Esophagus muscularis mucosa (tissue), 4 donors: ENCODE results near the gene RYR2. TPM values are rescaled to one million over a fixed set of nuclear protein-coding genes. Genes with fewer than 3 reads are reported as not detected.

Source experiments
- DNase-seq: peaks from one replicate; pipeline ENCODE4 v3.0.0-alpha.2; 2017; ENCODE audit errors: extremely low spot score
- H3K27ac ChIP-seq, 4 donors: fragments of 200-600 bp; sonication (generic); replicated peaks in 1 of 4; 1 replicate in 3 of 4; 2 replicates in 1 of 4; pipeline ENCODE4 v1.5.1; 2016 to 2019; ENCODE audit warnings: mild to moderate bottlenecking in 1 of 4
- H3K27me3 ChIP-seq, 4 donors: fragments of 200-600 bp; sonication (generic); one replicate each; pipeline versions ENCODE4 v1.5.1 to v1.6.0; 2016 to 2019
- H3K36me3 ChIP-seq, 4 donors: fragments of 200-600 bp; sonication (generic); one replicate each; pipeline ENCODE4 v1.5.1; 2016 to 2019
- H3K4me1 ChIP-seq, 4 donors: fragments of 200-600 bp; sonication (generic); one replicate each; pipeline ENCODE4 v1.5.1; 2016 to 2019
- H3K4me3 ChIP-seq, 4 donors: fragments of 200-600 bp; sonication (generic); 1 replicate in 2 of 4; 2 replicates in 2 of 4; pipeline ENCODE4 v1.5.1; 2016 to 2019; ENCODE audit warnings: mild to moderate bottlenecking in 4 of 4, moderate library complexity in 1 of 4
- H3K9me3 ChIP-seq, 4 donors: fragments of 200-600 bp; sonication (generic); 1 replicate in 3 of 4; 2 replicates in 1 of 4; pipeline ENCODE4 v1.5.1; 2016 to 2019
- EP300 ChIP-seq: sonication (generic); formaldehyde crosslinking; IDR thresholded peaks from one replicate; pipeline ENCODE4 v1.6.1; 2017; ENCODE audit warnings: antibody characterized with exemption
- POLR2A ChIP-seq: fragments of 450-650 bp; IDR thresholded peaks from one replicate; pipeline ENCODE4 v1.6.1; 2017; ENCODE audit warnings: antibody characterized with exemption, moderate library complexity, mild to moderate bottlenecking, low read depth
- POLR2AphosphoS5 ChIP-seq, 2 donors: sonication (generic); formaldehyde crosslinking; IDR thresholded peaks; one replicate each; pipeline ENCODE4 v1.6.1; 2017; ENCODE audit warnings: antibody characterized with exemption in 2 of 2
- WGBS: methylation state at CpG from one replicate; pipeline ENCODE4 v1.1.5; 2018; 5-methylcytosine and 5-hydroxymethylcytosine counted together
- intact Hi-C: fragments of 100-400 bp; cut with DNase I; formaldehyde crosslinking; loops from one replicate; pipeline ENCODE4 v1.15.1; 2023
- total RNA-seq, 4 donors: library from RNA; depleted of rRNA; stranded (reverse); fragments of >200 nt; gene quantifications; one replicate each; pipeline versions ENCODE4 v1.1.0 to v1.2.1, GENCODE V29; 2016
- TF ChIP-seq, protein P1 (sequence below), 3 experiments: fragments of 200-600 bp in 2 of 3; fragments of 450-650 bp in 1 of 3; sonication (generic) in 2 of 3; IDR thresholded peaks; one replicate each; pipeline ENCODE4 v1.5.1; 2017 to 2019; ENCODE audit warnings: antibody characterized with exemption in 3 of 3, mild to moderate bottlenecking in 2 of 3, moderate library complexity in 1 of 3

The RYR2 gene
- total RNA-seq, 4 donors from 2014 or later, result 29.8 to 56.3 (median 38.9) TPM

DNA sequence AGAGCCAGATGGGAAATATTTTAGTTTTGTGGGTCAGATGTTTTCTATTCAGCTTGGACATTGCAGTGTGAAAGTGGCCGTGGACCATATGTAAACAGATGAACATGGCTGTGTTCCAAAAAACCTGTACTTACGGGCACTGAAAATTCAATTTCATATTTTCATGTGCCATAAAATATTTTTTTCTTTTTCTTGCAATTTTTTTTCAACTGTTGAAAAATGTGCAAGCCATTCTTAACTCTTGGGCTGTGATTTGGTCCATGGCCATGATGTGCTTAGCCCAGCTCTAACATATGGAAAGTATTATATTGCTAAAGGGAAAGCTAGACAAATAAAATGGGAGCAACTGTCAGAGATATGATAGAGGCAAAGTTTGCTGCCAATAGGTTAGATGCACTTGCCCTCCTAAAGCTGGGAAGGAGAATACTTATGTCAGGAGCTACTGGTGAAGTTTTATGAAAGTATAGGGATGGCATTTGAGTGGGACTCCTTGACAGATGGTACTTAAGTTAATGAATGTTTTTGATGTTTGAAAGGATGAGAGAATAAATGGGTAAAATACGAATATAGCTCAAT lies 240.3 kb downstream of the RYR2 start:
- H3K4me1 ChIP-seq, result peaks cover 8 to 39% (median 18%) of the 10 kb centered on the region in 4 donors
- H3K27ac ChIP-seq, result no peak overlapping the region
- 53% methylated on average over 3 of the region's 3 CpGs for WGBS
- H3K4me3 ChIP-seq, result no peak overlapping the region
- H3K27me3 ChIP-seq, result no peaks in the 10 kb centered on the region
- intact Hi-C loops, result no loop called here
- H3K9me3 ChIP-seq, result no peaks in the 10 kb centered on the region
- no peak for DNase-seq
- TF ChIP-seq POLR2A, result no peak
- TF ChIP-seq, protein P1, sequence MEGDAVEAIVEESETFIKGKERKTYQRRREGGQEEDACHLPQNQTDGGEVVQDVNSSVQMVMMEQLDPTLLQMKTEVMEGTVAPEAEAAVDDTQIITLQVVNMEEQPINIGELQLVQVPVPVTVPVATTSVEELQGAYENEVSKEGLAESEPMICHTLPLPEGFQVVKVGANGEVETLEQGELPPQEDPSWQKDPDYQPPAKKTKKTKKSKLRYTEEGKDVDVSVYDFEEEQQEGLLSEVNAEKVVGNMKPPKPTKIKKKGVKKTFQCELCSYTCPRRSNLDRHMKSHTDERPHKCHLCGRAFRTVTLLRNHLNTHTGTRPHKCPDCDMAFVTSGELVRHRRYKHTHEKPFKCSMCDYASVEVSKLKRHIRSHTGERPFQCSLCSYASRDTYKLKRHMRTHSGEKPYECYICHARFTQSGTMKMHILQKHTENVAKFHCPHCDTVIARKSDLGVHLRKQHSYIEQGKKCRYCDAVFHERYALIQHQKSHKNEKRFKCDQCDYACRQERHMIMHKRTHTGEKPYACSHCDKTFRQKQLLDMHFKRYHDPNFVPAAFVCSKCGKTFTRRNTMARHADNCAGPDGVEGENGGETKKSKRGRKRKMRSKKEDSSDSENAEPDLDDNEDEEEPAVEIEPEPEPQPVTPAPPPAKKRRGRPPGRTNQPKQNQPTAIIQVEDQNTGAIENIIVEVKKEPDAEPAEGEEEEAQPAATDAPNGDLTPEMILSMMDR (IDR thresholded peaks at IDR 0.05), result no peak
- TF ChIP-seq POLR2AphosphoS5 (IDR thresholded peaks at IDR 0.05), result no peak
- no peak for TF ChIP-seq EP300
- H3K36me3 ChIP-seq, result no peaks in the 10 kb centered on the region

DNA sequence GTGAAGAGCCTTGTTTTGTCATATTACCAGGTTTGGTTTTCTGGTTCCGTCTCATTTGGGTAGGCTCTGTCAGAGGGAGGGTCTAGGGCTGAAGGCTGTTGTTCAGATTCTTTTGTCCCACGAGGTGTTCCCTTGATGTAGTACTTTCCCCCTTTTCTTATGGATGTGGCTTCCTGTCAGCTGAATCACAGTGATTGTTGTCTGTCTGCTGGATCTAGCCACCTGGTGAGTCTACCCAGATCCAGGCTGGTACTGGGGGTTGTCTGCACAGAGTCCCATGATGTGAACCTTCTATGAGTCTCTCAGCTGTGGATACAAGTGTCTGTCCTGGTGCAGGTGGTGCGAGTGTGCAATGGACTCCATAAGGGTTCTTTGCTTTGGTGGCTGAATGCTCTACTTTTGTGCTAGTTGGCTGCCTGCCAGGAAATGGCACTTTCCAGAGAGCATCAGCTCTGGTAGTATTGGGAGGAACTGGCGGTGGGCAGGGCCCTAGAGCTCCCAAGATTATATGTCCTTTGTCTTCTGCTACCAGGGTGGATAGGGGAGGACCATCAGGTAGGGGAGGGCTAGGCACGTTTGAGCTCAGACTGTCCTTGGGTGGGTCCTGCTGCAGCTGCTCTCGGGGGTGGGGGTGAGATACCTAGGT lies 246.0 kb downstream of the RYR2 start:
- H3K36me3 ChIP-seq, result no peaks in the 10 kb centered on the region
- no peaks in the 10 kb centered on the region for H3K27me3 ChIP-seq
- DNase-seq, result no peak
- H3K9me3 ChIP-seq, result no peaks in the 10 kb centered on the region
- WGBS, result 83% methylated on average over 5 of the region's 6 CpGs
- no peak overlapping the region for H3K4me3 ChIP-seq
- TF ChIP-seq POLR2AphosphoS5 (IDR thresholded peaks at IDR 0.05), result no peak
- TF ChIP-seq, protein P1 (IDR thresholded peaks at IDR 0.05), result no peak
- TF ChIP-seq EP300, result no peak
- no peak for TF ChIP-seq POLR2A
- no peak overlapping the region for H3K27ac ChIP-seq
- intact Hi-C loops, result no loop called here
- H3K4me1 ChIP-seq, result peaks cover 5 to 20% (median 10%) of the 10 kb centered on the region in 4 donors

DNA sequence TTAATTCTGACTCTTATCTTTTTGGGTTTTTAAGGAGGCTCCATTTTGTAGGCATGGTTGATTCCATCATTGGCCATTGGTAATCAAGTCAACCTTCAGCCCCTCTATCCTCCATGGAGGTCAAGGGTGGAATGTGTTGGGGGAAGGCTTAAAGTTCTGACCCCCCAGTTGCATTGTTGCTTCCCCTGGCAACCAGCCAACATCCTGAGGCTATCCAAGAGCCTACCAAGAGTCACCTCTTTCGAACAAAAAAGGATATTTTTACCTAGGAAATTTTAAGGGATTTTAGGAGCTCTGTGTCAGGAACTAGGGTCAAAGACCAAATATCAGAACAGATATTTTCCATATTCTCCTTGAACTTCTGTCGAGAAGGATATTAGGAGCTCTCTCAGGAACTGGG lies 251.8 kb downstream of the RYR2 start:
- Histone ChIP-seq H3K9me3 (no peaks in the 10 kb centered on the region), H3K4me3 (no peak overlapping the region), H3K27me3 (no peaks in the 10 kb centered on the region), H3K36me3 (no peaks in the 10 kb centered on the region), H3K27ac (no peak overlapping the region), H3K4me1 (peaks cover 0 to 9% (median 5%) of the 10 kb centered on the region in 4 donors)
- no peak for TF ChIP-seq EP300
- no peak for TF ChIP-seq POLR2A
- TF ChIP-seq POLR2AphosphoS5 (IDR thresholded peaks at IDR 0.05), result no peak
- TF ChIP-seq, protein P1 (IDR thresholded peaks at IDR 0.05), result no peak
- intact Hi-C loops, result no loop called here
- no peak for DNase-seq
- WGBS, result 88% methylated on average over 2 of the region's 2 CpGs

DNA sequence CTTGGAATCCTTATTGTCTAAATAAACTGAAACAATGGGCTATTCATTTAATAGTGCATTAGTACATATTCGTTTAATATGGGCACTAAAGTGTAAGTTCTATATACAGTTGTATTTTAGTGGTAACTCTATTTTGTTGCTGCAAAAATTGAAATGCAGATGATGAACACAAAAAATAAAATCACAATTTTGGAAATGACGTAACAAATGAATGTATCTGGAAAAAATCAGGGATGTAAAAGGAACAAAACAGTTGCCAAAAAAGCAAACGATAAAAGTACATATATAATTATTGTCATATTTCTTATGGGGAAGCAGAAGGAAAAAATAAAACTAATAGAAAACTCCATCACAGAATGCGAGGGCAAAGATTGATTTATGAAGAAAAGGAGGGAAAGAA lies 254.9 kb downstream of the RYR2 start:
- H3K4me3 ChIP-seq, result no peak overlapping the region
- intact Hi-C loops, result no loop called here
- no peaks in the 10 kb centered on the region for H3K27me3 ChIP-seq
- 81% methylated on average over 4 of the region's 4 CpGs for WGBS
- H3K36me3 ChIP-seq, result no peaks in the 10 kb centered on the region
- DNase-seq, result no peak
- TF ChIP-seq, protein P1 (IDR thresholded peaks at IDR 0.05), result no peak
- TF ChIP-seq POLR2A, result no peak
- no peak for TF ChIP-seq POLR2AphosphoS5 (IDR thresholded peaks at IDR 0.05)
- no peak for TF ChIP-seq EP300
- peaks cover 0 to 20% (median 5%) of the 10 kb centered on the region in 4 donors for H3K4me1 ChIP-seq
- H3K9me3 ChIP-seq, result no peaks in the 10 kb centered on the region
- H3K27ac ChIP-seq, result no peak overlapping the region
